Myocyte (in vitro differentiated cells): Measurements from ENCODE around the gene TTYH3. TPM values are rescaled to one million over a fixed set of nuclear protein-coding genes. Genes with fewer than 3 reads are reported as not detected.

Source experiments
- DNase-seq: peaks from one replicate; pipeline ENCODE4 v3.0.0-alpha.2; 2012; ENCODE audit warnings: low read depth
- total RNA-seq: library from RNA; depleted of rRNA; stranded (reverse); fragments of >200 nt; gene quantifications from 2 replicates; pipeline ENCODE4 v1.2.3, GENCODE V29; 2014

TTYH3 gene
- total RNA-seq, 1 donor from 2014 or later, result 27.6 TPM

DNA sequence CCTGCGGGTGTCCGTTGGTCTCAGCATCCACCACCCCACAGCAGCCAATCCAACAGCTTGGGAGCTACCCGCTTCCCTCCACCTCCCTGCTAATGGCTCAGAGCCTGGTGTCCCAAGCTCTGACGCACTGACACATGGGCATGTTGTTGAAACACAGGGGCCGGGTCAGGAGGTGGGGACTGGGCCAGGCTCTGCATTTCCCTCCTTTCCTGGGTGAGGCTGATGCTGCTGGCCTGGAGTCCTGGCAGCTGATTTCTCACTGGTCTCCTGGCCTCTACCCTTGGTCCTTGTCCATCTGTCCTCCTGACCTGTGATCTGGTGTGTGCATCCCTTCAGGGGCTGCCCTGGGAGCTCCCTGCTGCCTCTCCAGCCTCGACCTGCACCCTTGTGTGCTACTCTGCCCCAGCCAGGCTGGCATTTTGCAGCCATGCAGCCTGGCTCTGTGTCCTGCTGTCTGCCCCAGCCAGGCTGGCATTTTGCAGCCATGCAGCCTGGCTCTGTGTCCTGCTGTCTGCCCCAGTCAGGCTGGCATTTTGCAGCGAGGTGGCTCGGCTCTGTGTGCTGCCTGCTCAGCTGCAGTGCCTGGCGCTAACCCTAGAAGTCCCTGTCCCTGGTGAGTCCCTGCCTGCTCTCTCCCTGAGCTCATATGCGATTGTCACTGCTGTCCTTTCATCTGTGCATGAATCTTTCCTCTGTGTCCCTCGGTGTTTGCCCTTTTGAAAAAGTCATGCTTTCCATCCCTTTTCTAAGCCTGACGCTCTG is 70.2 kb downstream of the TTYH3 start:
- peak; percentile 43 for DNase-seq

DNA sequence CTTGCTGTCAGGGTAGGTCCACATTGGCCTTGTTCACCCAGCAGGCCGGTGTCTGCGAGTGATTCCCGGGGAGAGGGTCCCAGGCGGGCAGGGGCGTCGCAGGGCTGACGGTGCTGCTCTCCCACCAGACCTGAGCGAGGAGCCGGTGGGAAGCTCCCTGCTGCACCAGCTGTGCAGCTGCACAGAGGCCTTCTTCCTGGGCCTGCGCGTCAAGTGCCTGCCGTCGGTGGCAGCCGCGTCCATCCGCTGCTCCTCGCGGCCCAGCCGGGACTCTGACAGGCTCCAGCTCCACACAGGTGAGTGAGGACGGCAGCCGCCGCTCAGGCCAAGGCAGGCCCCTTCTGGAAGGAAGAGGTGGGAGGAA is 70.8 kb downstream of the TTYH3 start:
- DNase-seq, result no peak

DNA sequence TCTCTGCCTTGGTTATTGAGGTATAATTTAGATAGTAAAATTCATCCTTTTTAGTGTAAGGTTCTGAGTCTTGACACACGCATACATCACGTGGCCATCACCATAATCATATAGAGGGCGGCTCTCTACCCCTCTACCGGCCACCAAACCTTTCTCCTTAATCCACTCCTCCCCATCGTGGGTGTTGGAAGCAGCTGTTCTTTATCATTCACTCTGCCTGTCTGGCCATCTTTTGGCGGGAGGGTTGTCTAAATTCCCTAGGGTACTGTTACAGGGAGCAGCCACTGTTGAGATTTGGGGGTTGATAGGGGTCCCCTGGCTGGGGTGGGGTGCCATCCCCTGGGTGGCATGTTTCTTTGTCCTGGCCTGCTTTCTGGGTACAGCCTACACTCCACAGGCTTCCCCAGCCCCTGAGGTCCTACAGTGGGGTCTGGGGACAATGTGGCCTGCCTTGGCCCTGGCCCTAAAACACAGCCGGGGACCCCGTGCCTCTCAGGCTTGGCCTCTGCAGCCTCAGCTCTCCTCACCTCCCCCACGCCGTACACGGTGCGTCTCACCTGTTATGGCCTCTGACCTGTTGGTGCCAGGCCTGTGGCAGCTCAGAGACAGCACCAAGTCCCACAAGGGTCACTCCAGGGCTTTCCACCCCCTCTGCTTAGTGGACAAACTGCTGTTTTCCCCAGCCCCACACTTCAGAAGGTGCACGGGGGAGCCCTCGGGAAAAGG is 73.7 kb downstream of the TTYH3 start:
- peak; percentile 22 for DNase-seq

DNA sequence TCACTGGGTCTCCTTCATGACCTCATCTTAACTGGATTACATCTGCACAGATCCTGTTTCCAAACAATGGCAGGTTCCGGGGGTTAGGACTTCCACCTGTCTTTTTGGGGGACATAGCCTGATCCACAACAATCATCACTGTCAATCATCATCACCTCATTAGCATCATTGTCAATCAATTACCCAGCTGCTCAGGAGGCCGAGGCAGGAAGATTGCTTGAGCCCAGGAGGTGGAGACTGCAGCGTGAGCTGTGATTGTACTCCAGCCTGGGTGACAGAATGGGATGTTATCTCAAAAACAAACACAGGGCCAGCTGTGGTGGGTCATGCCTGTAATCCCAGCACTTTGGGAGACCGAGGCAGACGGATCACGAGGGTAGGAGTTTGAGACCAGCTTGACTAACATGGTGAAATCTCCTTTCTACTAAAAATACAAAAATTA is 74.9 kb downstream of the TTYH3 start:
- no peak for DNase-seq

DNA sequence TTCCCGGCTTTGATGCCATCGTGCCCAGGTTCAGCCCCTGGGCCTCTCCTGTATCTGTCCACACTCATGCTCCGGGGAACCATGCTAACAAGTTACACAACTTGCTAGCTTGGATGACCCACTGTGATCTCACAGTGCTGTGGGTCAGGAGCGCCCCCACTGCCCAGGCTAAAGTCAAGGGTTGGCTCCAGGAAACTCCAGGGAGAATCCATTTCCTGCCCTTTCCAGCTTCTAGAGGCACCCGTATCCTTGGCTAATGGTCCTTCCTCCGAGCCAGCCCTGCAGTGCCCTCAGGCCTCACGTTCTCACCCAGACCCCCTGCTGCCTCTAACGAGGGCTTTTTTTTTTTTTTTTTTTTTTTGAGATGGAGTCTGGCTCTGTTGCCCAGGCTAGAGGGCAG is 75.7 kb downstream of the TTYH3 start:
- DNase-seq, result no peak

DNA sequence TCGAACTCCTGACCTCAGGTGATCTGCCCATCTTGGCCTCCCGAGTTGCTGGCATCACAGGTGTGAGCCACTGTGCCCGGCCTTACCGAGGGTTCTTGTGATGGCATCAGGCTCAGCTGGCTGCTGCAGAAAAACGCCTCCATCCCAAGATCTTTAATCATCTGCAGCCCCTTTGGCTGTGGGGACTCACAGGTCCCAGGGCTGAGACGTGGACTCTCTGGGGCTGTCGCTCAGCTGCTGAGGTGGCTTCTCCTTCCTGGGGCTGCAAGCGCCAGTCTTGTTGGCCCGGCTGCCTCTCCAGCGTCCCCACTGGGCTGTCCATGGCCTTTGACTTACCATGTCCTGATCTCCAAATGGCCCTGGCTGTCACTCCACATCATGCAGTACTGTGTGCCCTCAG is 76.3 kb downstream of the TTYH3 start:
- DNase-seq, result no peak

DNA sequence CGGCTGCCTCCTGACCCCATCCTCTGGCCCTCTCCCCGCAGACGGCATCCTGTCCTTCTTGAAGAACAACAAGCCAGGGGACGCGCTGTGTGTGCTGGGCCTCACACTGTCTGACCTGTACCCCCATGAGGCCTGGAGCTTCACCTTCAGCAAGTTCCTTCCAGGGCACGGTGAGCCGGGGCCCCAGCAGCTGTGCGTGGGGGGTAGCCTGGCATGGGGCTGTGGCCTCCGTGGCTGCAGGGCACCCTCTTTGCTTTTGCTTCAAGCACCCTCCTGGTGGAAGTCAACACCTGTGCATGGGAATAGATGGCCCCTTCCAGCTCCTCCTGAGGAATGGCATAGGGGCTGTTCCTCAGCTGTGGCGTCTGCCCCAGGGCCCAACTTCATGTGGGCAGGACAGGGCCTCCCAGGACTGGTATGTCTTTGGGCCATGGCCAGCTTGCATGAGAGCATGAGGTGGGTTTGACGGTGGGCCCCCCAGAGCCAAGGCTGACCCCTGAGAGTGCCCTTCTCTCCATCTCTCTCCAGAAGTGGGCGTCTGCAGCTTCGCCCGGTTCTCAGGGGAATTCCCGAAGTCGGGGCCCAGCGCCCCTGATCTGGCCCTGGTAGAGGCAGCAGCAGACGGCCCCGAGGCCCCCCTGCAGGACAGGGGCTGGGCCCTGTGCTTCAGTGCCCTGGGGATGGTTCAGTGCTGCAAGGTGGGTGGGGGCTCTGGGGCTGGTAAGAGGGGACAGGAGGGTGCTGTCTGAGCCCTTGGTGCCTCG is 76.9 kb downstream of the TTYH3 start:
- no peak for DNase-seq

DNA sequence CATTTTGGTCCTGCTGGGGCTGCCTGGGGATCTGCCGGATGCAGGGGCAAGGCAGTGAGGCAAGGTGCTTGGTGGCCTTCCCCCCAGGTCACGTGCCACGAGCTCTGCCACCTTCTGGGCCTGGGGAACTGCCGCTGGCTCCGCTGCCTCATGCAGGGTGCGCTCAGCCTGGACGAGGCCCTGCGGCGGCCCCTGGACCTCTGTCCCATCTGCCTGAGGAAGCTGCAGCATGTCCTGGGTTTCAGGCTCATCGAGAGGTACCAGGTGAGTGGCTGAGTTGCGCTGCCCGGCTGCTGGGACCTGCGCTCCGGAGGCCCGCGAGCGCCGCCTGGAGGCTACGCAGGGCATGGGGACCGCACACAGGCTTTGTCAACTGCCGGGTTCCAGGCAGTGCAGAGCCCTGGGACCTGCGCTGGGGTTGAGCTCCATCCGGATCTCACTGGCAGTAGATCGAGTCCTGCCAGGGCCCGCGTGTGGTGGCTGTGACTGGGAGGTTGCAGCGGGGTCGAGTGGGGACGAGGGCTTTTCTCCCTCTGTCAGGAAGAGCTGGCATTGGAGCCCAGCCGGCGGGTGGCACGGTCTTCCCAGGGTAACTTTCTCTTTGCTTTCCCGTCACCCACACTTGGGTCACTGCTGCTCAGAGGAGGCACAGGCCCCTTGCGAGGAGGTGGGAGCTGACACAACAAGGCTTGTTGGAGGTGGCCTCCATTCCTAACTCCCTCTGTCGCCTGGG is 77.9 kb downstream of the TTYH3 start:
- peak; percentile 61 for DNase-seq

DNA sequence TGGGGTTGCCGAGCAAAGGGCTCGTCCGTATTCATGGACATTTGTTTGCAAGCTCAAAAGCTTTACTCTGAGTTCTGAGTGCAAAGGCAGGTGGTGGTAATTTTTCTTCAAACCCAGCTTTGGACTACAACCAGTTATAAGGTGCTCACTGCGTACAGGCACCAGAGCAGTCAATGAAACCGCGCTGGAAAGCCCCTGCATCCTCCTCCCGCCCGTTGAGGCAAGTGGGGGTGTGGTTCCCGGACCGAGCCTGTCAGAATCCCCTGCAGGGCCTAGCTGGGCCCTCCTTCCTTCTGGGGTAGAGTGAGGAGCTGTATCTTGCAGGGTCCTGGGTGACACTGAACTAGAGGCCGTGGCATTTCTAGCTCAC is 78.5 kb downstream of the TTYH3 start:
- no peak for DNase-seq

DNA sequence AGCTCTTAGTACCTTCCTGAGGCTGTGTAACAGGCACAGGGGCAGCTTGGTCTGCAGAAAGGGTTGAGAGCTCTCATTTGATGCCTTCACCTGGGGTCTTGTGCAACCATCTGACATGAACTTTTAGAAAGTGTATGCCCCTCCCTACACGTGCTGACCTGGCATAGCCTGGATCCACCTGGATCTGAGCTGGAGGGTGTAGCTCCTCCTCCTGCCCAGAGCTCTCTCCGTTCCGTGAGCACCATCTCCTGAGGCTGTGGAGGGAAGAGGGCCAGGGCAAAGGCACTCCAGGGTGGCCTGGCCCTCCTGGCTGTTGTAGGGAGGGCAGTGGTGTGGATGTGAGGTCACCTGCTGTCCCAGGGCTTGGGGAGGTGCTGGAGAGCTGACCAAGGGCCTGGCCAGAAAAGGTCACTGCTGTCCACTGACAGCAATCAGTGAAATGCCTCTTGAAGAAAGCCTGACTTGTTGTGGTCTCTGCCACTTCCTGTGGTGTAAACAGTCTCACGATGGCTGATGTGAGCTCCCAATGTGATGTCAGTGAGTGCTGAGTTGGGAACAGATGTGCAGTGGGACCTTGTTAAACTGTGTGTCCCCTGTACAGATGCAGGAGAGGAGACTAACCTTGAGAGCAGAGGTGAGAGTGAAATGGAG is 79.2 kb downstream of the TTYH3 start:
- DNase-seq, result peak; percentile 20

DNA sequence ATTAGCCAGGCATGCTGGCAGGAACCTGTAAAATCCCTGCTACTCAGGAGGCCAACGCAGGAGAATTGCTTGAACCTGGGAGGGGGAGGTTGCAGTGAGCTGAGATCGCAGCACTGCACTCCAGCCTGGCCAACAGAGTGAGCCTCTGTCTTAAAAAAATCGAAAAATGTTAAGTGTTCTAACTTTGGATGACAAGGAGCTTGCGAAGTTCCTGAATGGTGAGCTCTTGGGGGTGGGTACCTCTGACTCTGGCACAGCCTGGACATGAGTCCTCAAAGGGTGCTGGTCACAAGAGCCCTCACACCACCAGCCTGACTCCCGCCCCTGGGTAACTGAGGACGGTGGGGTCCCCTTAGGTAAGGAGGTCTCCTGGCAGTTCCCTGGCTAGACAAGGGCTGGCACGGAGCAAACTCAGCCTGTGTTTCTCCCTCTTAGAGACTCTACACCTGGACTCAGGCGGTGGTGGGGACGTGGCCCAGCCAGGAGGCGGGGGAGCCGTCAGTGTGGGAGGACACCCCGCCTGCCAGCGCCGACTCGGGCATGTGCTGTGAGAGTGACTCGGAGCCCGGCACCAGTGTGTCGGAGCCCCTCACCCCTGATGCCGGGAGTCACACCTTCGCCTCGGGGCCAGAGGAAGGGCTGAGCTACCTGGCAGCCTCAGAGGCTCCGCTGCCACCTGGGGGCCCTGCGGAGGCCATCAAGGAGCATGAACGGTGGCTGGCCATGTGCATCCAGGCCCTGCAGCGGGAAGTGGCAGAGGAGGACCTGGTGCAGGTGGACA is 80.3 kb downstream of the TTYH3 start:
- DNase-seq, result no peak

DNA sequence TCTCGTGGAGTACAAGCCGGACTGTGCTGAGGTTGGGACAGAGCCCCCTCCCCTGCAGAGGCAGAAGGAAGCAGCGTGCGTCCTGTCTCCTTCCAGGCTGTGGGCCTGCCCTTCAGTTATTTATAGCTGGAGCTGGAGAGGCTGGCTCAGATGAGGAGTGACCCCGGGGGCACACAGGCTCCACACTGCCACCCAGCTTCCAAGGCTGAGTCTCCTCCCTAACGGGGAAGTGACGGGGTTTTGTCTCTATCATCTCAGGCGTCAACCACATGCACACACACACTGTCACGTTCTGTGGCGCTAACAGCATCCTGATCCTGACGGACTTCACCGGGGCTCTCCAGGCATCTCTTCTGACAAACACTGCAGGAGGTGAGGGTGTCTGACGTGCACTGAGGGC is 81.6 kb downstream of the TTYH3 start:
- DNase-seq, result peak; percentile 43

DNA sequence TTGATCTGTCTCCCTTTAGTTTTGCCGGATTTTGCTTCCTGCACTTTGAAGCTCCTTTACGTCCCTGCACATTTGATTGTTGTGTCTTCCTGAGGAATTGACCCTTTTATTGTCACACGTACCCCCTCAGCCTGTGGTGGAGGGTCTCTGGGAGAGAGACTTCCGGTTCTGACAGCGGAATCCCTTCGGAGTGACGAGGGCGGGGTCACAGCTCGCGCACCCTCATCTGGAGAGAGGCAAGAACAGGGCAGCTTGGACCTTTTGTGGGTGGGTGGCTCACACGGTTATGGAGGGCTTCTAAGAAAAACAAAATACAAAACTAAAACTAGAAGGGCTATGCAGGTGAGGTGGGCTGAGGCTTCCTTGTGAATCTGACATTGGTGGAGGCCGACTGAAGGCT is 82.2 kb downstream of the TTYH3 start:
- DNase-seq, result no peak

Other genes starting within 250 kb of the TTYH3 start
- gene CHST12, start 228.4 kb upstream of the TTYH3 start, total RNA-seq, result 6.8 and 8.6 TPM in 2 replicates
- gene GRIFIN, start 155.6 kb upstream of the TTYH3 start, total RNA-seq, result not detected in 2 replicates
- gene LFNG, start 112.2 kb upstream of the TTYH3 start, total RNA-seq, result 6.8 and 10.8 TPM in 2 replicates
- gene BRAT1, start 76.5 kb upstream of the TTYH3 start, total RNA-seq, result 43.1 and 54.9 TPM in 2 replicates
- 12.1 and 13.6 TPM in 2 replicates for gene IQCE, start 73.0 kb upstream of the TTYH3 start, total RNA-seq
- 0.11 TPM in 1 of 2 replicates, not detected in the other for gene AMZ1, start 56.2 kb downstream of the TTYH3 start, total RNA-seq
- 10.2 and 14.3 TPM in 2 replicates for gene GNA12, start 212.3 kb downstream of the TTYH3 start, total RNA-seq